ENCODE results near the gene NLRC5.
"Not testable (repeated sequence)": the region's sequence is repeated elsewhere in the genome, so short reads cannot be mapped to it uniquely, and the experiment has no call there.

Gene NLRC5

DNA sequence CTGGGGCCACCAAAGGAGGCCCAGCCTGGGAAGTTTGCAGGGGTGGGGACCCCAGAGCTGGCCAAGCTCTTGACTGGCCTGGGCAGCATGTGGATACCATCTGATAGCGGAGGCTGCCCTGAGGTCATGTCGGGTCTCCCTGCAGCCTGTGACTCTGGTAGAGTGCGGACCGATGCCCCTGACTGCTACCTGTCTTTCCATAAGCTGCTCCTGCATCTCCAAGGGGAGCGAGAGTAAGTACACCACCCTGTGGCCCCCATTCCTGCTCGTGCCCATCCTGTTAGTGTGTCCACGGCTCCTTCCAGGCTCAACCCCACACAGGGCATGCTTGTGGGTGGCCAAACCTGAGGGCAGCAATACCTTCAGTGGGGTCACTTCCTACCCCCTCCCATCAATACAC, 19.6 kb upstream of the NLRC5 start:
- TF ChIP-seq, protein P1, sequence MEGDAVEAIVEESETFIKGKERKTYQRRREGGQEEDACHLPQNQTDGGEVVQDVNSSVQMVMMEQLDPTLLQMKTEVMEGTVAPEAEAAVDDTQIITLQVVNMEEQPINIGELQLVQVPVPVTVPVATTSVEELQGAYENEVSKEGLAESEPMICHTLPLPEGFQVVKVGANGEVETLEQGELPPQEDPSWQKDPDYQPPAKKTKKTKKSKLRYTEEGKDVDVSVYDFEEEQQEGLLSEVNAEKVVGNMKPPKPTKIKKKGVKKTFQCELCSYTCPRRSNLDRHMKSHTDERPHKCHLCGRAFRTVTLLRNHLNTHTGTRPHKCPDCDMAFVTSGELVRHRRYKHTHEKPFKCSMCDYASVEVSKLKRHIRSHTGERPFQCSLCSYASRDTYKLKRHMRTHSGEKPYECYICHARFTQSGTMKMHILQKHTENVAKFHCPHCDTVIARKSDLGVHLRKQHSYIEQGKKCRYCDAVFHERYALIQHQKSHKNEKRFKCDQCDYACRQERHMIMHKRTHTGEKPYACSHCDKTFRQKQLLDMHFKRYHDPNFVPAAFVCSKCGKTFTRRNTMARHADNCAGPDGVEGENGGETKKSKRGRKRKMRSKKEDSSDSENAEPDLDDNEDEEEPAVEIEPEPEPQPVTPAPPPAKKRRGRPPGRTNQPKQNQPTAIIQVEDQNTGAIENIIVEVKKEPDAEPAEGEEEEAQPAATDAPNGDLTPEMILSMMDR (conservative IDR thresholded peaks at IDR 0.05; ENCODE audit: low read depth, low read length), result no peak
- DNase-seq (ENCODE audit: low read depth), result no peak
- H3K4me3 ChIP-seq (ENCODE audit: low read depth, low read length), result no peak overlapping the region

GRCh38 chr16:56970934-56971767, 18.2 kb upstream of the NLRC5 start:
- no peak overlapping the region for H3K4me3 ChIP-seq (ENCODE audit: low read depth, low read length)

GRCh38 chr16:56971768-56972043, 17.7 kb upstream of the NLRC5 start:
- no peak overlapping the region for H3K4me3 ChIP-seq (ENCODE audit: low read depth, low read length)
- no peak for DNase-seq (ENCODE audit: low read depth)
- TF ChIP-seq, protein P1 (conservative IDR thresholded peaks at IDR 0.05; ENCODE audit: low read depth, low read length), result no peak

More at GRCh38 chr16:56970934-56971767, 18.2 kb upstream of the NLRC5 start:
- TF ChIP-seq, protein P1 (conservative IDR thresholded peaks at IDR 0.05; ENCODE audit: low read depth, low read length), result no peak
- no peak for DNase-seq (ENCODE audit: low read depth)

DNA sequence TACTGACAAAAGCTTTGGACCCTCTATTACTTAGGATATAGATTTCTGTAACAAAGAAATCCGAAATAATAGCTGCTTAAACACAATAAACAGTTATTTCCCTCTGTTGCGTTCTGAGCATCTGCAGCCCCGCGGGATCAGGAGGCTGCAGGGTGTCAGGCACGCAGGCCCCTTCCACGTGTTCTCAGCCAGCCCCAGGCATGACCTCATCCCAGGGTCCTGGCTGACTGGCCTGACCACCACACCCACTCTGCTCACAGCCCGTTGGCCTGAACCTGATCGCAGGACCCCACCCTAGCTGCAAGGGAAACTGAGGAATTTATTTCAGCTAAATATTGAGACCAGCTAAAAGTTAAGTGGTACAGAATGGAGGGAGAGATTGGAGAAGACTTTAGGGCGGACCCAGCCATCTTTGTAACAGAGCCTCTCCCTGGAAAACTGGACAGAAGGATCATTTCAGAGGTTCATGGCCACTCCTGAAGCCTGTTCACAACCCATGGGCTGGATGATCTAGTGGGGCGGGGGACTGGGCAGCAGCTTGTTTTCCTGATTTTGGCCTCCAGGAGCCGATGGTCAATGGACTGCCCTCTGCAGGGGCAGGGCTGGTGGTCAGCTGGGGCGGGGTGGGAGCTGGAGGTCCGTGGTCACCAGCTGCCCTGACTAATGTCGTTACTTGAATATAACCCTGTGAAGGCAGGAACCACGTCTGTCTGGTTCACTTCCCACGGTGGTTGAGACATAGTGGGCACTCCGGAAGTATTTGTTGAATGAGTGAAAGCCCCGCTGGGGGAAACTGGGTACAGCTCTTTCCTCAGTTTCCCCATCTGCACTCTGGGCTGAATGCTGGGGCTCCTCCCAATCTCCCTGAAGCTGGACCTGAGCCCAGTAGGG, 16.7 kb upstream of the NLRC5 start:
- H3K4me3 ChIP-seq (ENCODE audit: low read depth, low read length), result no peak overlapping the region
- no peak for DNase-seq (ENCODE audit: low read depth)
- TF ChIP-seq, protein P1 (conservative IDR thresholded peaks at IDR 0.05; ENCODE audit: low read depth, low read length), result no peak

DNA sequence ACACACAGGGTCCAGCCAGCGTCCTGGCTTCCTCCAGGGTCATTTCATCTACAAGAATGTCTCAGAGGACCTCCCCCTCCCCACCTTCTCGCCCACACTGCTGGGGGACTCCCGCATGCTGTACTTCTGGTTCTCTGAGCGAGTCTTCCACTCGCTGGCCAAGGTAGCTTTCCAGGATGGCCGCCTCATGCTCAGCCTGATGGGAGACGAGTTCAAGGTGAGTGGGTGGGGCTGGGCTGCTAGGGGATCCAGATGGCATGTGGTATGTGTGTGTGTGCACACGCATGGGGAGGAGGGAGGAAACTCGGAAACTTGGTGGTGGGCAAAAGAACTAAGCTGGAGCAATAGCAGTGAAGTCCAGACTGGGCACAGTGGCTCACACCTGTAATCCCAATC, 16.1 kb upstream of the NLRC5 start:
- H3K4me3 ChIP-seq (ENCODE audit: low read depth, low read length), result no peak overlapping the region
- no peak for DNase-seq (ENCODE audit: low read depth)
- TF ChIP-seq, protein P1 (conservative IDR thresholded peaks at IDR 0.05; ENCODE audit: low read depth, low read length), result no peak

DNA sequence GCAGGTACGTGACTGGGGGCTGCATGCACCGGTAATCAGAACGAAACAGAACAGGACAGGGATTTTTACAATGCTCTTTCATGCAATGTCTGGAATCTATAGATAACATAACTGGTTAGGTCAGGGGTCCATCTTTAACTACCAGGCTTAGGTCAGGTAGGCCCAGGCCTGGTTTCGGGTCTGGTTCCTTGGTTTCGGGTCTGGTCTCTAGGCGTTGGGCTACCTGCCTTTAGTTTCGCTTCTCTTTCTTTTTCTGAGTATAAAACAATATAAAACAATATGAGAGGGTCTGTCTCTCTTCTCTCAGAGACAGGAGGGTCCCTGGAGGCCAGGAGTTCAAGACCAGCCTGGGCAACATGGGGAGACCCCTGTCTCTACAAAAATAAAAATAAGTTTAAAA, 15.5 kb upstream of the NLRC5 start:
- not testable (repeated sequence) for H3K4me3 ChIP-seq (ENCODE audit: low read depth, low read length); DNase-seq (ENCODE audit: low read depth)

- no peak for DNase-seq (ENCODE audit: low read depth)
- TF ChIP-seq, protein P1 (conservative IDR thresholded peaks at IDR 0.05; ENCODE audit: low read depth, low read length), result no peak
- H3K4me3 ChIP-seq (ENCODE audit: low read depth, low read length), result no peak overlapping the region
Observed at GRCh38 chr16:56974549-56975300, 14.6 kb upstream of the NLRC5 start.

Data from choroid plexus epithelial cell (primary cell).